B cell (primary cell): ENCODE data around the gene HCK. TPM values are rescaled to one million over a fixed set of nuclear protein-coding genes. Genes with fewer than 3 reads are reported as not detected.

Experiments
- ATAC-seq: fragments of 200-7000 bp; cut with Tn5 transposase; one replicate; pipeline ENCODE4 v1.10.0; 2021; ENCODE audit warnings: low read depth, mild to moderate bottlenecking, moderate number of reproducible peaks, moderate library complexity
- CTCF ChIA-PET: fragments of 350-600 bp; sonication (Branson Sonifier 250); formaldehyde crosslinking; loops from one replicate; lab custom pipeline; 2021; ENCODE audit warnings: antibody characterized with exemption, inconsistent platforms; lab: Charles Lee
- POLR2A ChIA-PET: fragments of 350-600 bp; sonication (Branson Sonifier 250); formaldehyde crosslinking; loops from one replicate; lab custom pipeline; 2021; ENCODE audit warnings: antibody characterized with exemption; lab: Charles Lee
- DNase-seq: peaks from one replicate; pipeline ENCODE4 v3.0.0; 2013
- H2AFZ ChIP-seq: 2 replicates; pipeline ENCODE4 v1.6.1; 2012; ENCODE audit warnings: mild to moderate bottlenecking, low read depth, low read length; ENCODE audit not compliant: insufficient read depth, poor library complexity, severe bottlenecking
- H3K27ac ChIP-seq, 2 donors: 1 replicate in 1 of 2; 2 replicates in 1 of 2; pipeline ENCODE4 v1.5.1; 2012 to 2013; ENCODE audit warnings: low read length in 2 of 2, mild to moderate bottlenecking in 2 of 2, moderate library complexity in 1 of 2
- H3K27me3 ChIP-seq, 4 experiments: fragments of 200-600 bp in 1 of 4; sonication (generic) in 1 of 4; replicated peaks in 1 of 4; 1 replicate in 2 of 4; 2 replicates in 2 of 4; pipeline versions ENCODE4 v1.6.1 to v1.7.0; 2013 to 2016; ENCODE audit warnings: low read length in 3 of 4, mild to moderate bottlenecking in 2 of 4, mixed read lengths in 1 of 4, moderate library complexity in 1 of 4; ENCODE audit not compliant: insufficient read depth in 4 of 4, control insufficient read depth in 3 of 4; ENCODE audit errors: control extremely low read depth in 1 of 4
- H3K36me3 ChIP-seq, 2 experiments: replicated peaks in 1 of 2; 1 replicate in 1 of 2; 2 replicates in 1 of 2; pipeline versions ENCODE4 v1.6.1 to v1.7.1; 2013; ENCODE audit warnings: low read length in 1 of 2; ENCODE audit not compliant: insufficient read depth in 2 of 2, control insufficient read depth in 1 of 2; ENCODE audit errors: control extremely low read depth in 1 of 2, extremely low read depth in 1 of 2
- H3K4me1 ChIP-seq, 2 donors: fragments of 200-600 bp in 1 of 2; sonication (generic) in 1 of 2; 1 replicate in 1 of 2; 2 replicates in 1 of 2; pipeline versions ENCODE4 v1.5.1 to v1.6.1; 2013 to 2017; ENCODE audit warnings: low read length in 2 of 2; ENCODE audit not compliant: control insufficient read depth in 2 of 2, insufficient read depth in 2 of 2
- H3K4me2 ChIP-seq: replicated peaks from 2 replicates; pipeline ENCODE3; 2012; ENCODE audit warnings: mild to moderate bottlenecking, low read depth, low read length; ENCODE audit not compliant: poor library complexity, severe bottlenecking
- H3K4me3 ChIP-seq, 5 experiments: fragments of 200-600 bp in 1 of 5; sonication (generic) in 1 of 5; 1 replicate in 3 of 5; 2 replicates in 2 of 5; pipeline versions ENCODE4 v1.5.1 to v1.7.0; 2011 to 2016; ENCODE audit warnings: low read length in 4 of 5, mild to moderate bottlenecking in 4 of 5, low read depth in 2 of 5, control low read depth in 1 of 5, moderate library complexity in 1 of 5; ENCODE audit not compliant: insufficient read depth in 1 of 5; ENCODE audit errors: control extremely low read depth in 1 of 5, extremely low read depth in 1 of 5
- H3K79me2 ChIP-seq: fragments of 200-600 bp; sonication (generic); one replicate; pipeline ENCODE4 v1.6.0; 2016; ENCODE audit warnings: low read length; ENCODE audit not compliant: control insufficient read depth, insufficient read depth
- H3K9ac ChIP-seq: fragments of 200-600 bp; sonication (generic); 2 replicates; pipeline ENCODE4 v1.6.1; 2017; ENCODE audit warnings: mild to moderate bottlenecking, low read length, moderate library complexity
- H3K9me3 ChIP-seq, 3 donors: one replicate each; pipeline versions ENCODE4 v1.6.1 to v1.7.1; 2013; ENCODE audit warnings: low read length in 2 of 3; ENCODE audit not compliant: control insufficient read depth in 2 of 3, insufficient read depth in 1 of 3; ENCODE audit errors: control extremely low read depth in 1 of 3
- H4K20me1 ChIP-seq: 2 replicates; pipeline ENCODE4 v1.6.0; 2012; ENCODE audit warnings: mild to moderate bottlenecking, low read length; ENCODE audit not compliant: insufficient read depth, control insufficient read depth, poor library complexity, severe bottlenecking
- H3K27ac Mint-ChIP-seq: one replicate; pipeline ENCODE4 v1.8.0; 2021; ENCODE audit warnings: mixed read lengths
- H3K27me3 Mint-ChIP-seq: one replicate; pipeline ENCODE4 v1.8.0; 2021; ENCODE audit warnings: mixed read lengths
- H3K4me1 Mint-ChIP-seq: one replicate; pipeline ENCODE4 v1.8.0; 2021; ENCODE audit warnings: mixed read lengths
- H3K4me3 Mint-ChIP-seq: one replicate; pipeline ENCODE4 v1.8.0; 2021; ENCODE audit warnings: mixed read lengths
- H3K9me3 Mint-ChIP-seq: one replicate; pipeline ENCODE4 v1.8.0; 2022; ENCODE audit warnings: mixed read lengths; ENCODE audit not compliant: insufficient read depth
- CTCF ChIP-seq: fragments of 200-600 bp; IDR thresholded peaks from one replicate; pipeline ENCODE4 v1.8.0; 2022; ENCODE audit warnings: antibody characterized with exemption, mild to moderate bottlenecking
- EZH2 ChIP-seq: IDR thresholded peaks from 2 replicates; pipeline ENCODE4 v1.6.1; 2012; ENCODE audit warnings: borderline replicate concordance, low read depth, mild to moderate bottlenecking, moderate library complexity, low read length; ENCODE audit not compliant: insufficient read depth, poor library complexity, severe bottlenecking
- WGBS: methylation state at CpG from one replicate; pipeline ENCODE4 v1.1.5; 2013; ENCODE audit warnings: missing lambda C conversion rate; ENCODE audit not compliant: insufficient coverage; 5-methylcytosine and 5-hydroxymethylcytosine counted together
- intact Hi-C: fragments of 100-400 bp; cut with micrococcal nuclease; formaldehyde crosslinking; loops from one replicate; pipeline ENCODE4 v1.10.0; 2022
- polyA plus RNA-seq: library from polyadenylated mRNA; depleted of rRNA; stranded (reverse); fragments of >200 nt; gene quantifications from 2 replicates; pipeline ENCODE4 v1.2.3, GENCODE V29; 2012
- total RNA-seq, 2 donors: library from RNA; stranded (reverse); fragments of 120-200 nt in 1 of 2; gene quantifications; 1 replicate in 1 of 2; 2 replicates in 1 of 2; pipeline versions ENCODE4 v1.2.3 to v1.2.4, GENCODE V29; 2013 to 2022

The HCK gene
- total and polyA plus RNA-seq, 2 donors (not counting 1 experiment from before 2014, with no cell fraction given) = 33.3 to 48.6 TPM

- Histone ChIP-seq H2AFZ (no peak overlapping the region), H3K36me3 (peaks cover 0 to 18% of the 10 kb centered on the region in 2 experiments), H3K9ac (no peak overlapping the region), H3K27me3 (no peaks in the 10 kb centered on the region), H3K4me1 (no peaks in the 10 kb centered on the region), H3K4me2 (no peak overlapping the region), H3K27ac (no peak overlapping the region), H3K9me3 (no peaks in the 10 kb centered on the region), H3K4me3 (no peak overlapping the region), H3K79me2 (peaks cover 77% of the 10 kb centered on the region), H4K20me1 (peaks cover 59% of the 10 kb centered on the region)
- intact Hi-C loops = no loop called here
- H3K9me3 Mint-ChIP-seq = no peaks in the 10 kb centered on the region
- DNase-seq = no peak
- H3K27me3 Mint-ChIP-seq = no peaks in the 10 kb centered on the region
- no peak for ATAC-seq
- 83% methylated on average over 2 of the region's 2 CpGs for WGBS
- no peak overlapping the region for H3K4me3 Mint-ChIP-seq
- TF ChIP-seq CTCF (no peak), EZH2 (no peak)
- H3K27ac Mint-ChIP-seq = no peak overlapping the region
- H3K4me1 Mint-ChIP-seq = peaks cover 15% of the 10 kb centered on the region
- POLR2A ChIA-PET = no interaction called here
- CTCF ChIA-PET = no interaction called here
Observed at GRCh38 chr20:32130965-32131364, 78.9 kb downstream of the HCK start.

- Mint-ChIP-seq H3K27me3 (no peaks in the 10 kb centered on the region), H3K4me3 (no peak overlapping the region), H3K9me3 (no peaks in the 10 kb centered on the region), H3K4me1 (peaks cover 11% of the 10 kb centered on the region), H3K27ac (no peak overlapping the region)
- peaks cover 40% of the 10 kb centered on the region for H4K20me1 ChIP-seq
- no peak for ATAC-seq
- TF ChIP-seq CTCF = no peak
- TF ChIP-seq EZH2 = no peak
- peaks cover 0 to 32% of the 10 kb centered on the region in 2 experiments for H3K36me3 ChIP-seq
- no peak overlapping the region for H3K4me3 ChIP-seq
- no peaks in the 10 kb centered on the region for H3K4me1 ChIP-seq
- H3K27me3 ChIP-seq = no peaks in the 10 kb centered on the region
- H3K9ac ChIP-seq = no peak overlapping the region
- H3K27ac ChIP-seq = no peak overlapping the region
- CTCF ChIA-PET = interaction anchor here (1.0 kb wide), 1 partner anchor 101 kb away, joined by 3 read pairs; no protein-coding TSS in a partner anchor
- no peaks in the 10 kb centered on the region for H3K9me3 ChIP-seq
- H3K4me2 ChIP-seq = no peak overlapping the region
- peaks cover 60% of the 10 kb centered on the region for H3K79me2 ChIP-seq
- DNase-seq = no peak
- 82% methylated on average over 3 of the region's 10 CpGs for WGBS
- intact Hi-C loops = no loop called here
- POLR2A ChIA-PET = no interaction called here
- no peak overlapping the region for H2AFZ ChIP-seq
Observed at GRCh38 chr20:32132911-32133549, 81.0 kb downstream of the HCK start.
